HG02588 (cell line): ENCODE data around the gene MYL4.
A peak's percentile ranks its signal among the peaks of the same experiment; 100 is the strongest.
"Not testable (repeated sequence)": the region's sequence is repeated elsewhere in the genome, so short reads cannot be mapped to it uniquely, and the experiment has no call there.

ENCODE experiments used
- ATAC-seq: cut with Tn5 transposase; IDR thresholded peaks from one replicate; pipeline ENCODE4 v1.9.1; 2021; ENCODE audit warnings: mild to moderate bottlenecking, moderate library complexity; ENCODE audit not compliant: unreplicated experiment

Gene MYL4

GRCh38 chr17:47239967-47240651 is 31.0 kb downstream of the MYL4 start:
- ATAC-seq, result no peak

- ATAC-seq, result no peak
These were observed 31.7 kb downstream of the MYL4 start for GRCh38 chr17:47240806-47241205.

DNA sequence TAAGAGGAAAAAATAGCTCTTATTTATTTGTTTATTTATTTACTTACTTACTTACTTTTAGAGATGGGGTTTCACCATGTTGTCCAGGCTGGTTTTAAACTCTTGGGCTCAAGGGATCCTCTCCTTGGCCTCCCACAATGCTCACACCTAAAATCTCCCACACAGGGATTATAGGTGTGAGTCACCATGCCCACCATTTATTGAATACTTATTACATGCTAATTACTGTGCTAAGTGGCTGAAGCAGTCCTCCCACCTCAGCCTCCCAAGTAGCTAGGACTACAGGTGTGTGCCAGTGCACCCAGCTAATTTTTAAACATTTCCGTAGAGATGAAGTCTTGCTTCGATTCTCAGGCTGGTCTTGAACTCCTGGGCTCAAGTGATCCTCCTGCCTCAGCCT is 33.5 kb downstream of the MYL4 start:
- ATAC-seq, result no peak

GRCh38 chr17:47243737-47244598 is 34.8 kb downstream of the MYL4 start:
- ATAC-seq, result no peak

DNA sequence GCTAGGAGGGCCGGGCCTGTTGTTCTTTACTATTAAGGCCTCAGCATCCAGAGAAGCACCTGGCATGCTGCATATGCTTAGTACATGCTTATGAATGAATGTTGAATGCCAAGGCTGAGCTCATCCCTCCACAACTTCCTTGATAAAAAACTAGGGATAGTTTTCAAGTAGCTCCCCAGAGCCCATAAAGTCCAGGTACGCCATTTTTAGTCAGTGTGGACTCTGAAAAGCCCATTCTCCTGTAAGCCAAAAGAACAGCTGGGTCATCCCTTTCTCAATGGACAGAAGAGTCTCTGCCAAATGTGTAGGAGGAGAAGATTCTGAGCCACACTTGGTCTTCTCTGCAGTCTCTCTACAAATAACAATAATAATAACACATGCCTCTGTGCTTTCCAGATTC is 35.5 kb downstream of the MYL4 start:
- ATAC-seq, result no peak

GRCh38 chr17:47246120-47246519 is 37.0 kb downstream of the MYL4 start:
- ATAC-seq, result no peak

DNA sequence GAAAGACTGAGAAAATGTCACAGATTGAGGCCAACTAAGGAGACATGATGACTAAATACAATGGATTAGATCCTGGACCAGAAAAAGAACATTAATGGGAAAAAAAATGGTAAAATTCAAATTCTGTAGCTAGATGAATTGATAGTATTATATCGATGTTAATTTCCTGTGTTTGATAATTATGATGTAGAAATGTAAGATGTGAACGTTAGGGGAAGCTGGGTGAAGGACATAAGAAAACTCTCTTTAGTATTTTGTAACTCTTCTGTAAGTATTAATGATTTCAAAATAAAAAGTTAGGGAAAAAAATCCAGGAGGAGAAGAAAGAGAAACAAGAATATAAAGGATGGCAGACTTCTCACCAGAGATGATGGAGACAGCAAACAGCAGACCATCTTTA is 41.7 kb downstream of the MYL4 start:
- ATAC-seq, result no peak

GRCh38 chr17:47251421-47251940 is 42.3 kb downstream of the MYL4 start:
- ATAC-seq, result no peak

GRCh38 chr17:47252209-47252608 is 43.1 kb downstream of the MYL4 start:
- no peak for ATAC-seq

DNA sequence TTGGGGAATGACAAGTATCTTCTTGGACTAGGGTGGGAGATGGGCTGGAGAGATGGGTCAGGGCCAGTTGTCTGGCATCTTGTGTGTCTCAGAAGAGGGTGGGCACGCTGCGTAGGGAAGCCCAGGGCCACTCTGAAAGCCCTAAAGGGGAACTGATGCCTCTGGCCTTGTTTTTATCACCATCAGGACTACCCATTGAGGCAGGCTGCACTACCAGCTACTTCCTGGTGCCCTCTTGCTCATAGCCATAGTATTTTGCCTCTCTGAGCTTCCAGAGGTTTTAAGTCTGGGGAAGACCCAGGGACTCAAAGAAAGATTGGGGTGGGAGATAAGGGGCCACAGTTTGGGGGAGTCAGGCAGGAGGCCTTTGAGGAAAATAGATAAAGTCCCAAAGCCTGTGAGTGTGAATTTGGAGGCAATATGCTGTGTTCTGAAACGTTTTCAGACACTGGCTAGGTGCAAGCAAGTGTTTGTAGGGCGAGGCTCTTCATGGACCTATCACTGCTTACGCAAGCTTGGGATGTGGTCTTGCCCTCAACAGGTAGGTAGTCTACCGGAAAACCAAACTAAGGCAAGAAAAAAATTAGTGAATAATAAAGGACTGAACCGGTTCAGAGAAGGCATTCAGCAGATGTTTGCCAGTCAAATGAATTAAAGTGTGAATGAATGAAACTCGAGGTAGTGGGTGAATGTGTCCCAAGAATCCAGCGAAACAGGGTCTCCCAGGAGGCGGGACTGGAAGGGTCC is 43.8 kb downstream of the MYL4 start:
- no peak for ATAC-seq

DNA sequence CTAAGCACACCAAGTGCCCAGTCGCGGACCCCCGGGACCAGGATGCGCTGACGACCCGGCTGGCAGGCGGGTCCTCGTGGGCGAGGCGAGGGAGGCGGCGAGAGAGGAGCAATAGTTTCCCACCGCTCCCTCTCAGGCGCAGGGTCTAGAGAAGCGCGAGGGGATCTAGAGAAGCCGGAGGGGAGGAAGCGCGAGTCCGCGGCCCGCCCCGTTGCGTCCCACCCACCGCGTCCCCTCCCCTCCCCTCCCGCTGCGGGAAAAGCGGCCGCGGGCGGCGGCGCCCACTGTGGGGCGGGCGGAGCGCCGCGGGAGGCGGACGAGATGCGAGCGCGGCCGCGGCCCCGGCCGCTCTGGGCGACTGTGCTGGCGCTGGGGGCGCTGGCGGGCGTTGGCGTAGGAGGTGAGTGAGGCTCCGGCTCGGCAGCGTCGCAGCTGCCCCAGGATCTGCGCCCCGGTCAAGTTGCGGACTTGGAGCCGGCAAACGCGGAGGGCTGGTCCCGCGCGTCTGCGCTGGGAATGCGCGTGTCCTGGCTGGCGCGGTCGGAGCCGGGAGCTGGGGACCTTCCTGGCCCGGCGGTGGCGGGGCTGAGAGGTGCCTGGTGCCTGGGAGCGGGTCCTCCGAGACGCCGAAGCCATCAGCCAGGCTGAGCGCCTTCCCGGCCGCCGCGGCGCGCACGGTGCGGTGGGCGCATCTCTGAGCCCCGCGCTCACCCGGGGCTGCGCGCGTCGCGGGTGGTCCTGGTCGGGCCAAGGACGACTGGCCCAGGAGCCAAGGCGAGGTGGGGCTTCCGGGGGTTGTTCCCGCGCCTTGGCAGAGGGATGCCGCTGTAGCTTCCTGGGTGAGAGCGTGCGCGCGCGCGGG is 44.6 kb downstream of the MYL4 start, which contains the start of gene ITGB3:
TSS of gene ITGB3 (plus strand) at position 287 of the 862 bp plus-strand sequence. CDS start at position 322, 35 bp downstream.
- peak; percentile 80 for ATAC-seq

DNA sequence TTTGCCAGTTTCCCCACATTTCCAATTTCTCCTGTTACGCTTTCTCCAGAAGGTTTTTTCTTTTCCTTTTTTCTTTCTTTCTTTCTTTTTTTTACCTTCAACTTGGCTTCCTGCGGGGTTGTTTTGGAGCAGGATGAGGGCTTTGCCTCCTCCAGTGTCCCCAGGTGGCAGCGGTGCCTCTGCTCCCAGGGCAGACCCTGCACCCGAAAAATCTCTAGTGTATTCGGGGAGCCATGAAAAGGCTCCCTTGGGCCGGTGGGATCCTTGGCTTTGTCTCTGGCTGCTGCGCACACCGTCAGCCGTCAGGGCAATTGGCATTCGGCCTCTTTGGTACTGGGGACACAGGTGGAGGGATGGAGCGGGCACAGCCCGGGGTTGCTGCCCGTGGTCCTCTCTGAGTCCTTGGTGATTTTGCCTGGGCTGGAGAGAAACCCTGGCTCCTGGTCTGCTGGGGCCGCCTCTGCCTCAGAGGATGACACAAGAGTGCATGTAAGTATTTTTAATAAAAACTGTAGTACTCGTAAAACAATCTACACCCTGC is 45.3 kb downstream of the MYL4 start:
- no peak for ATAC-seq

DNA sequence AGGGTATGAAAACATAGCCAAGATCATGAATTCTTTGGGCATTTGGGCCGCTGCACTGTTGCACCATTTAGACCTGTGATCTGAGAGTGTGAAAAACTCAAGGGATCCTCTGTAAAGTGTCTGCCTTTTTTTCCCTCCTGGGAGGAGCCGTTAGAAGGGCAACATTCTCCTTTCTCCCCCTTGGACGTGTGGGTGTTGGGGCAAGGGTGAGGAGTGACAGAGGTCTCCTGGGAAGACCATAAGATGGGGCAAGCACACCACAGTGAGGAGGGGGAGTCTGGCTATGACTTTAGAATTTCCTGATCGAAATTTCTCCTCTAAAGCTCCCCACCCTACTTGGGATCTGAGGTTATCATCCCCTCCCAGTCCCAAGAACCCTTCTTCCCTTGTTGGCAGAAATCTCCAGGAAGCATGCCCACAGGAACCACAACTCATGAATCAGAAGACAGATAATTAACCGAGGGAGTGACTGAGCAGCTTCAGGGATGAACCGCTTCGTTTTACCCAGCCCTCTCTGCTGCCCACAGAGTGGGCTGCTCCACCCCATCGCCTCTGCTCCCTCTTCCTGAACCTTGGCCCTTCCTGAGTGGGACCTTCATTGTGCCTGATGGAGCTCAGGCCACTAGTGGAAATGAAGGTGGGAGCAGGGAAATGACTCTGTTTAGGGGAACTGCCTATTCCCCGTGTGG is 48.6 kb downstream of the MYL4 start:
- ATAC-seq, result no peak

GRCh38 chr17:47262586-47262985 is 53.4 kb downstream of the MYL4 start:
- ATAC-seq, result no peak

GRCh38 chr17:47264166-47264565 is 55.0 kb downstream of the MYL4 start:
- no peak for ATAC-seq

- no peak for ATAC-seq
These were observed 56.9 kb downstream of the MYL4 start for GRCh38 chr17:47265983-47266541.

DNA sequence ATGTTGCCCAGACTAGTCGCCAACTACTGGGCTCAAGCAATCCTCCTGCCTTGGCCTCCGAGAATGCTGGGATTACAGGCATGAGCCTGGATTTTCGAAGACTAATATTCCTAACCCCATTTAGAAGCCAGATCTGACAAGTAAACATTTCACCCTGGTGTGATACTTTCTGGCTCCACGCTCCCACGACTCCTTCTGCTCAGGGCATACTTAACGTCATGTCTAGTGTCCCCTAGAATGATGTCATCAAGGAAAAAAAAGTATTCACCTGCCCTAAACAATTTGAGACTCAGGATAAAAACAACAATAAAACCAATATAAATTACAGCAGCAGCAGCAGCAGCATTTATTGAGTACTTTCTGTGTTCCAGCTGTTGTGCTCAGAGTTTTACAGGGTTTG is 57.6 kb downstream of the MYL4 start:
- ATAC-seq, result no peak

DNA sequence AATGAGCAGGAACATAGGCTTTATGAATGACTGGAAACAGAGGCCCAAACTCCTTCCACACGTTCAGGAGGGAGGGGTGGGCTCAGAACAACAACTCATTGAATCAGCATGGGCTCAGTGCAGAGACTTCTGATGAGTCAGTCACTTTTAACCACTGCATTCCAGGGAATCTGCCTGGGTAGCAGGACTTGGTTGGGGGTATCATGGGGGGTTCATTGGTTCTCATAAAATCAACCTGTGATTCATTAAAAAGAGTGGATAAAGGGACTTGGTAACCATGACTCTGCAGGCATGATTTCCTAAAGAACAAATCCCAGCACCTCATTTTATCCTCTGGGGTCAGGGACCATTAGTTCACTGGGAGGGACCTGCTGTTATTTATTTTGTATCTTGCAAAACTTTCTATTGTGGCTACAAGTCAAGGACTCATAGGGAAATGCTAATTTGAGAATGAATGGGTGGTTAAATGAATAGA is 58.2 kb downstream of the MYL4 start:
- no peak for ATAC-seq

- not testable (repeated sequence) for ATAC-seq
These were observed 59.8 kb downstream of the MYL4 start for GRCh38 chr17:47268964-47269363.
